Measurements from ENCODE around the gene RRP36.

DNA sequence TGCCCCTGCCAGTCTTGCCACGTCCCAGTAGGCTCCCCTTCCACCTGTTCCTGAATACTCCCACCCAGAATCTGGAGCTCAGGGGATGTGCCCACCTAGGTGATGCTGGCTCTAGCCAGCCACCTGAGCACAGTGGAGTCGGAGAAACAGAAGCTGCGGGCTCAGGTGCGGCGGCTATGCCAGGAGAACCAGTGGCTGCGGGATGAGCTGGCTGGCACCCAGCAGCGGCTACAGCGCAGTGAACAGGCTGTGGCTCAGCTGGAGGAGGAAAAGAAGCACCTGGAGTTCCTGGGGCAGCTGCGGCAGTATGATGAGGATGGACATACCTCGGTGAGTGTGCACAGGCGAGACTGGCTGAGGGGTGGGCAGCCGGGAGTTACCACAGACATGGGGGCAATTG lies 41.4 kb downstream of the RRP36 start:
- TF ChIP-seq, protein P1, sequence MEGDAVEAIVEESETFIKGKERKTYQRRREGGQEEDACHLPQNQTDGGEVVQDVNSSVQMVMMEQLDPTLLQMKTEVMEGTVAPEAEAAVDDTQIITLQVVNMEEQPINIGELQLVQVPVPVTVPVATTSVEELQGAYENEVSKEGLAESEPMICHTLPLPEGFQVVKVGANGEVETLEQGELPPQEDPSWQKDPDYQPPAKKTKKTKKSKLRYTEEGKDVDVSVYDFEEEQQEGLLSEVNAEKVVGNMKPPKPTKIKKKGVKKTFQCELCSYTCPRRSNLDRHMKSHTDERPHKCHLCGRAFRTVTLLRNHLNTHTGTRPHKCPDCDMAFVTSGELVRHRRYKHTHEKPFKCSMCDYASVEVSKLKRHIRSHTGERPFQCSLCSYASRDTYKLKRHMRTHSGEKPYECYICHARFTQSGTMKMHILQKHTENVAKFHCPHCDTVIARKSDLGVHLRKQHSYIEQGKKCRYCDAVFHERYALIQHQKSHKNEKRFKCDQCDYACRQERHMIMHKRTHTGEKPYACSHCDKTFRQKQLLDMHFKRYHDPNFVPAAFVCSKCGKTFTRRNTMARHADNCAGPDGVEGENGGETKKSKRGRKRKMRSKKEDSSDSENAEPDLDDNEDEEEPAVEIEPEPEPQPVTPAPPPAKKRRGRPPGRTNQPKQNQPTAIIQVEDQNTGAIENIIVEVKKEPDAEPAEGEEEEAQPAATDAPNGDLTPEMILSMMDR (conservative IDR thresholded peaks at IDR 0.05; ENCODE audit: low read depth, low read length): no peak
- TF ChIP-seq EZH2 (IDR thresholded peaks at IDR 0.05; ENCODE audit: low read length, unreplicated experiment) (no peak), EZH2phosphoT487 (IDR thresholded peaks at IDR 0.05; ENCODE audit: borderline replicate concordance, low read length) (no peak)
